ENCODE measurements around the gene PMS1. TPM values are rescaled to one million over a fixed set of nuclear protein-coding genes. Genes with fewer than 3 reads are reported as not detected.
A peak's percentile ranks its signal among the peaks of the same experiment; 100 is the strongest.

The PMS1 gene
- total and polyA plus RNA-seq, 2 experiments from 2014 or later: 53.7 to 64.1 TPM

DNA sequence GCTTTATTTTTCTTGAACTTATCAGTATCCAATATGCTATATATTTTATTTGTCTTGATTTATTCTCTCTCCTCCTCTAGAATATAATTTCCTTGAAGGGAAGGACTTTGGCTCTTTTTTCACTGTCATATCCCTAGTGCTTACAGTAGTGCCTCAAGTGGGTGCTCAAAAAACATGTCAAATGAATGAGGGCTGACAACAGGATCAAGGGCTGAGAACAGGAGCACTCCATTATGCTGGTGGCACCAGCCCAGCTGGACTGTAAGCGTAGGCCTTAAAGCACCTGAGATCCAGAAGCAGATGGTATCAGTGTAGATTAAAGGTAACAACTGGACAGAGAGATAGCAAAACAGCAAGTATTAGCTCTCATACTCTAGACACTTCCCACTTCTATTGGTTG lies 46.3 kb downstream of the PMS1 start:
- TF ChIP-seq ZNF462 (CRISPR knock-in tag; IDR thresholded peaks at IDR 0.05) (no peak), JUNB (IDR thresholded peaks at IDR 0.05; ENCODE audit: unreplicated experiment) (no peak)
- TF ChIP-seq, protein P1, sequence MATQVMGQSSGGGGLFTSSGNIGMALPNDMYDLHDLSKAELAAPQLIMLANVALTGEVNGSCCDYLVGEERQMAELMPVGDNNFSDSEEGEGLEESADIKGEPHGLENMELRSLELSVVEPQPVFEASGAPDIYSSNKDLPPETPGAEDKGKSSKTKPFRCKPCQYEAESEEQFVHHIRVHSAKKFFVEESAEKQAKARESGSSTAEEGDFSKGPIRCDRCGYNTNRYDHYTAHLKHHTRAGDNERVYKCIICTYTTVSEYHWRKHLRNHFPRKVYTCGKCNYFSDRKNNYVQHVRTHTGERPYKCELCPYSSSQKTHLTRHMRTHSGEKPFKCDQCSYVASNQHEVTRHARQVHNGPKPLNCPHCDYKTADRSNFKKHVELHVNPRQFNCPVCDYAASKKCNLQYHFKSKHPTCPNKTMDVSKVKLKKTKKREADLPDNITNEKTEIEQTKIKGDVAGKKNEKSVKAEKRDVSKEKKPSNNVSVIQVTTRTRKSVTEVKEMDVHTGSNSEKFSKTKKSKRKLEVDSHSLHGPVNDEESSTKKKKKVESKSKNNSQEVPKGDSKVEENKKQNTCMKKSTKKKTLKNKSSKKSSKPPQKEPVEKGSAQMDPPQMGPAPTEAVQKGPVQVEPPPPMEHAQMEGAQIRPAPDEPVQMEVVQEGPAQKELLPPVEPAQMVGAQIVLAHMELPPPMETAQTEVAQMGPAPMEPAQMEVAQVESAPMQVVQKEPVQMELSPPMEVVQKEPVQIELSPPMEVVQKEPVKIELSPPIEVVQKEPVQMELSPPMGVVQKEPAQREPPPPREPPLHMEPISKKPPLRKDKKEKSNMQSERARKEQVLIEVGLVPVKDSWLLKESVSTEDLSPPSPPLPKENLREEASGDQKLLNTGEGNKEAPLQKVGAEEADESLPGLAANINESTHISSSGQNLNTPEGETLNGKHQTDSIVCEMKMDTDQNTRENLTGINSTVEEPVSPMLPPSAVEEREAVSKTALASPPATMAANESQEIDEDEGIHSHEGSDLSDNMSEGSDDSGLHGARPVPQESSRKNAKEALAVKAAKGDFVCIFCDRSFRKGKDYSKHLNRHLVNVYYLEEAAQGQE (IDR thresholded peaks at IDR 0.05; ENCODE audit: unreplicated experiment): no peak
- TF ChIP-seq, protein P2, sequence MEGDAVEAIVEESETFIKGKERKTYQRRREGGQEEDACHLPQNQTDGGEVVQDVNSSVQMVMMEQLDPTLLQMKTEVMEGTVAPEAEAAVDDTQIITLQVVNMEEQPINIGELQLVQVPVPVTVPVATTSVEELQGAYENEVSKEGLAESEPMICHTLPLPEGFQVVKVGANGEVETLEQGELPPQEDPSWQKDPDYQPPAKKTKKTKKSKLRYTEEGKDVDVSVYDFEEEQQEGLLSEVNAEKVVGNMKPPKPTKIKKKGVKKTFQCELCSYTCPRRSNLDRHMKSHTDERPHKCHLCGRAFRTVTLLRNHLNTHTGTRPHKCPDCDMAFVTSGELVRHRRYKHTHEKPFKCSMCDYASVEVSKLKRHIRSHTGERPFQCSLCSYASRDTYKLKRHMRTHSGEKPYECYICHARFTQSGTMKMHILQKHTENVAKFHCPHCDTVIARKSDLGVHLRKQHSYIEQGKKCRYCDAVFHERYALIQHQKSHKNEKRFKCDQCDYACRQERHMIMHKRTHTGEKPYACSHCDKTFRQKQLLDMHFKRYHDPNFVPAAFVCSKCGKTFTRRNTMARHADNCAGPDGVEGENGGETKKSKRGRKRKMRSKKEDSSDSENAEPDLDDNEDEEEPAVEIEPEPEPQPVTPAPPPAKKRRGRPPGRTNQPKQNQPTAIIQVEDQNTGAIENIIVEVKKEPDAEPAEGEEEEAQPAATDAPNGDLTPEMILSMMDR (conservative IDR thresholded peaks at IDR 0.05; ENCODE audit: low read depth in 2 of 2): no peak
- ATAC-seq (no peak), DNase-seq (ENCODE audit: low spot score) (no peak)
- H3K9me2 ChIP-seq (ENCODE audit: insufficient read depth): no peaks in the 10 kb centered on the region
- no peaks in the 10 kb centered on the region for H3K36me3 ChIP-seq (ENCODE audit: insufficient read depth)
- no peak overlapping the region for H3K4me3 Mint-ChIP-seq
- no peak overlapping the region for H3K4me3 ChIP-seq
- H3K79me2 ChIP-seq (replicated peaks; ENCODE audit: insufficient read depth): peaks cover 6% of the 10 kb centered on the region; the same call in 1 of the 2 replicates
- no peaks in the 10 kb centered on the region for H3K27me3 ChIP-seq (ENCODE audit: insufficient read depth)
- H3K27me3 Mint-ChIP-seq (ENCODE audit: insufficient read depth, low read depth, poor library complexity): peaks cover 5% of the 10 kb centered on the region
- H4K20me1 ChIP-seq (replicated peaks; ENCODE audit: insufficient read depth): no peaks in the 10 kb centered on the region
- H3K27ac Mint-ChIP-seq: peak overlapping the region; percentile 68
- no peak overlapping the region for H3K27ac ChIP-seq (ENCODE audit: low read depth)
- no peaks in the 10 kb centered on the region for H3F3A ChIP-seq (replicated peaks; ENCODE audit: low read depth)
- no peak overlapping the region for H2AFZ ChIP-seq
- peaks cover 10% of the 10 kb centered on the region for H3K4me1 Mint-ChIP-seq
- no peaks in the 10 kb centered on the region; the same call in 1 of the 3 replicates for H3K36me3 Mint-ChIP-seq (ENCODE audit: low read depth)
- H3K9me3 Mint-ChIP-seq: no peaks in the 10 kb centered on the region
- no peaks in the 10 kb centered on the region for H3K4me1 ChIP-seq (ENCODE audit: insufficient read depth)
- H3K4me2 ChIP-seq: no peak overlapping the region
